Fibroblast of skin of left quadriceps (primary cell): ENCODE results near the gene STARD3NL.
"Not testable (repeated sequence)": the region's sequence is repeated elsewhere in the genome, so short reads cannot be mapped to it uniquely, and the experiment has no call there.

Source experiments
- DNase-seq, 2 experiments: peaks; one replicate each; pipeline ENCODE4 v3.0.0-alpha.2; 2013; ENCODE audit warnings: low read depth in 2 of 2

STARD3NL gene

GRCh38 chr7:38222481-38223096, 44.5 kb downstream of the STARD3NL start:
- no peak for DNase-seq

GRCh38 chr7:38223306-38223705, 45.3 kb downstream of the STARD3NL start:
- no peak for DNase-seq

DNA sequence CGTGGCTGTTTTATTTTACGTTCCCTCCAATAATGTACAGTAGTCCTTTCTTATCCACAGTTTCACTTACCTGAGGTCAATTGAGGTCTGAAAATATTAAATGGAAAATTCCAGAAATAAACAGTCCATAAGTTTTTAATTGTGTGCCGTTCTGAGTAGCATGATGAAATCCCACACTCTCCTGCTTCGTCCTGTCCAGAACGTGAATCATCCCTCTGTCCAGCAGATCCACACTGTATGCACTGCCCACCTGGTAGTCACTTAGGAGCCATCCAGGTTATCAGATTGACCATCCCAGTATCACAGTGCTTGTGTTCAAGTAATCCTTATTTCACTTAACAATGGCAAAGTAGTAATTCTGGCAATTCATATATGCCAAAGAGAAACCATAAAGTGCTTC, 46.3 kb downstream of the STARD3NL start:
- no peak for DNase-seq

- DNase-seq = peak; percentile 39 to 52
These were observed 51.3 kb downstream of the STARD3NL start for GRCh38 chr7:38229386-38229785.

DNA sequence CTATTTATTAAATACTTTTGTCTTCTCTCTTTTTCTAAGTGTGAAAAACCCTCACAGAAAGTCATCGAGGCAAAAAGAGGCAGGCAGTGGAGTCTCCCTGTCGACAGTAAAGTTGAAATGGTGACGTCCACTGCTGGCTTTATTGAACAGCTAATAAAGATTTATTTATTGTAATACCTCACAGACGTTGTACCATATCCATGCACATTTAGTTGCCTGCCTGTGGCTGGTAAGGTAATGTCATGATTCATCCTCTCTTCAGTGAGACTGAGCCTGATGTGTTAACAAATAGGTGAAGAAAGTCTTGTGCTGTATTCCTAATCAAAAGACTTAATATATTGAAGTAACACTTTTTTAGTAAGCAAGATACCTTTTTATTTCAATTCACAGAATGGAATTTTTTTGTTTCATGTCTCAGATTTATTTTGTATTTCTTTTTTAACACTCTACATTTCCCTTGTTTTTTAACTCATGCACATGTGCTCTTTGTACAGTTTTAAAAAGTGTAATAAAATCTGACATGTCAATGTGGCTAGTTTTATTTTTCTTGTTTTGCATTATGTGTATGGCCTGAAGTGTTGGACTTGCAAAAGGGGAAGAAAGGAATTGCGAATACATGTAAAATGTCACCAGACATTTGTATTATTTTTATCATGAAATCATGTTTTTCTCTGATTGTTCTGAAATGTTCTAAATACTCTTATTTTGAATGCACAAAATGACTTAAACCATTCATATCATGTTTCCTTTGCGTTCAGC, 52.0 kb downstream of the STARD3NL start:
- DNase-seq = no peak

DNA sequence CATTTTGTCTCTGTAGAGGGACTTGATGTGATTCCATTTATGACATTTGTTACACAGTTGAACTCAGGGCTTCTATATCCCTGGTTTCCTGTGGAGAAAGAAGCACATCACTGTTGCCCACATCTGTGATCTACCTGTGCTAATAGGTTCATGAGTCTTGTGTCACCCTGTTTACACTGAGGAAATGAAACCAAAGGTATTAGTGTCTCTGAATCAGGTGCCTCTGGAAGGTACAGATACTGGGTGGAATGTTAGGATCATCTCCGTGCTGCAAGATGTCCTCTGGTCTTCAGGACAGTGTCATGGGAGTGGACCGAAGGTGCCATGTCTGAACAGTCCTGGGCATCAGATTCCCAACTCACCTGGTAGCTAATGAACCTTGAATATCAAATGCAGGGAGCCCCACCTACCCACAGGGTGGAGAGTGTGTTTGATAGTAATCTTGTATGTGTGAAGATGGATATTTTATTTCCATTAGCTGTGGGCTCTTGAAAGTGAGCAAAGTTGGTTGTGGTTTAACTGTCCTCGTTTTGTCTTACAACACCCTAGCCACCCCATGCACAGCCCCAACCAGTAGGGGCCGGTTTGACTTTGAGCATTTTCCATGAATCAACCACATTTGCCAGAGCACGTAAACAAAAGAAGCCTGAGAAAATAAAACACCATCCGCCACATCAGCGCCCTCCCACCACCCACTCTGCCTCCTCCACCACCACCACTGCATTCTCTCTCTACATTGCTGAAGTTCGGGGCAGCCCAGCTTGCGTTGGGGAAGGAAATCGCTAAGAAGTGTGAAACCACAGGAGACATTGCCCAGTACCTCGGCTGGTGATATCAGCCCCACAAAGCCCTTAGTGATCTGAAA, 54.7 kb downstream of the STARD3NL start:
- DNase-seq = no peak

GRCh38 chr7:38234759-38235158, 56.7 kb downstream of the STARD3NL start:
- DNase-seq = not testable (repeated sequence)

- DNase-seq = no peak
These were observed 57.6 kb downstream of the STARD3NL start for GRCh38 chr7:38235606-38236005.

DNA sequence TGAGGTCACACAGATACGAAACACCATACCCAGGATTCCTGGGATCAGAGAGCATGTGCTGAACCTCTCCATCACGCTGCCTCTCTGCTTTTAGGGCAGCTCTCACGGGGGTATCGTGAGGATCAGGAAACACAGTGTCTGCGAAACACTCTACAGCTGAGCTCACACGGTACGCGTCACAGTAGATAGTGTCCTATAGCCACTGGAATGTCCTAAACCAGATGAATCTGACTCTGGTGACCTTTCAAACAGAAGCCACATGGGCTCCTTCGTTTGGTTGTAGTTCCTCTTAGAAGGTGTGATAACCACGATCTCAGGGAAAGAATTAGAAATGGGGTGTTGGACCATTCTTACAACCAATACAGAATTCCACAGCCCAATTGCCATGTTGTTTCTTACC, 61.1 kb downstream of the STARD3NL start:
- DNase-seq = not testable (repeated sequence)

GRCh38 chr7:38241071-38241470, 63.0 kb downstream of the STARD3NL start:
- no peak for DNase-seq

- DNase-seq = no peak
These were observed 64.8 kb downstream of the STARD3NL start for GRCh38 chr7:38242814-38243213.

- DNase-seq = not testable (repeated sequence)
These were observed 65.3 kb downstream of the STARD3NL start for GRCh38 chr7:38243345-38243744.

DNA sequence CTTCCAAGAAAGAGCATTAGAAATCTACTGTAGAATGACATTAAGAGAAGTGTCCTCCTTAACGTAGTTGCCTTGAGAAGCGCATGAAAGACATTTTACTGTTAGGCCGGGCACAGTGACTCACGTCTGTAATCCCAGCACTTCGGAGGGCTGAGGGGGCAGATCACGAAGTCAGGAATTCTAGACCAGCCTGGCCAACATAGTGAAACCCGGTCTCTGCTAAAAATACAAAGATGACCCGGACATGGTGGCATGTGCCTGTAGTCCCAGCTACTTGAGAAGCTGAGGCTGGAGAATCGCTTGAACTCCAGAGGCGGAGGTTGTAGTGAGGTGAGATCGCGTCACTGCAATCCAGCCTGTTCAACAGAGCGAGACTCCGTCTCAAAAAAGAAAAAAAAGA, 66.5 kb downstream of the STARD3NL start:
- no peak for DNase-seq

GRCh38 chr7:38245409-38245977, 67.4 kb downstream of the STARD3NL start:
- no peak for DNase-seq

- DNase-seq = no peak
These were observed 70.1 kb downstream of the STARD3NL start for GRCh38 chr7:38248069-38248567.

DNA sequence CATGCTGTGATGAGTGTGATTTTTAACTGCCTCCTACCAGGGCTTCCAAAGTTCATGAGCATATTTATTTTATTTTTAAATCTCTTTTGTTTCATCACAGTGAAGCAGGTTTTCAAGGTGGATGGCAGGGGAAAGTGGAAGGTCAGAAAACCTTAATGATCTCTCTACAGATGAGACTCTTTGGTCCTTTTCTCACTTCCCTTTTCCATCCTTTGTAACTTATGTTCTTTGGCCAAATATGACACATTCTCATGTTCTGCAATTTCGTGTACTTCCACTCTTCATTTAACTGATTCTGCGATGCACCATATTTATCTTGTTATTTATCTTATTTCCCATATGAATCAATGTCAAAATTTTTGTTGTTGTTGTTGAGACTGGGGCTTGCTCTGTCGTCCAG, 71.8 kb downstream of the STARD3NL start:
- DNase-seq = not testable (repeated sequence)

GRCh38 chr7:38257350-38257677, 79.3 kb downstream of the STARD3NL start:
- DNase-seq = no peak

GRCh38 chr7:38259157-38259556, 81.1 kb downstream of the STARD3NL start:
- not testable (repeated sequence) for DNase-seq

GRCh38 chr7:38261601-38262000, 83.6 kb downstream of the STARD3NL start:
- not testable (repeated sequence) for DNase-seq

- DNase-seq = not testable (repeated sequence)
These were observed 84.0 kb downstream of the STARD3NL start for GRCh38 chr7:38262026-38262425.

DNA sequence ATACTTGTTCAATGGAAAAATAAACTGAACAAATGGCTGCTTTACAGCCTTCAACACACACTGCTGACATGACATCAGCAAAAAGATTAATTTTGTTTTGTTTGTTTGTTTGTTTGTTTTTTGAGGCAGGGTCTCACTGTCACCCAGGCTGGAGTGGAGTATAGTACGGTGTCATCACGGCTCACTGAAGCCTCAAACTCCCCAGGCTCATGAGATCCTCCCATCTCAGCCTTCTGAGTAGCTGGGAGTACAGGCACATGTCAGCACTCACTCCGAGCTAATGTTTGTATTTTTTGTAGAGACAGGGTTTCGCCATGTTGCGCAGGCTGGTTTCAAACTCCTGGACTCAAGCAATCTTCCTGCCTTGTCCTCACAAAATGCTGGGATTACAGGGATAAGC, 84.5 kb downstream of the STARD3NL start:
- no peak for DNase-seq

GRCh38 chr7:38263274-38263673, 85.2 kb downstream of the STARD3NL start:
- not testable (repeated sequence) for DNase-seq
